ENCODE data around the gene BANK1.

BANK1 gene

GRCh38 chr4:101967697-101968346, 177.3 kb downstream of the BANK1 start:
- no peak for DNase-seq

- DNase-seq, result no peak
Observed at GRCh38 chr4:101968364-101968763, 177.8 kb downstream of the BANK1 start.

GRCh38 chr4:101969965-101970364, 179.4 kb downstream of the BANK1 start:
- DNase-seq, result no peak

DNA sequence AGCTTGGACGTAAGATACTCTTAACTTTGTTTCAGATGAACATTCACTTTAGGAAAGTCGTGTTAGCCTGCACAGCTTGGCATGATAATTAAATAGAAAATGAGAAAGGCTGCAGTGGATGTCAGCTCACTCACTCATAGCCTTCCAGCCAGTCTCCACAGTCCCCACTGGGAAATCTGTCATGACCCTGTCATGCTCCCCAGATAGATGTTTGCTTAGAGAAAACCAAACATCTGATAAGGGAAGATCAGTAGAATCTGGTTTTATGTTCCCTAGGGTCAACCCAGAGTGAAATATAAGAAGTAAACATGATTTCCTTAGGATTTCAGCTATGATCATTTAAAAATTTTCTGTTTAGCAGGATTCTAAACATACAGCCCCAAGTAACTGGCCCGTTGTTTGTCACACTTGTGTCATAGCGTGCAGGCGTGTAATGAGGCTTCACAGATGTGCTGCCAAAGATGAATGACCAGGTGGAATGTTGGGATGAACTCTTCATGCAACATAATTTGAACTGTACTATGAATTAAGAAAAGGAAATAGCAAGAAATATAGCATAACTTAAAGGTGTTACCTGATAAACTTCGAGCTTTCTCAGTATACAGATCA, 180.1 kb downstream of the BANK1 start:
- DNase-seq, result no peak

DNA sequence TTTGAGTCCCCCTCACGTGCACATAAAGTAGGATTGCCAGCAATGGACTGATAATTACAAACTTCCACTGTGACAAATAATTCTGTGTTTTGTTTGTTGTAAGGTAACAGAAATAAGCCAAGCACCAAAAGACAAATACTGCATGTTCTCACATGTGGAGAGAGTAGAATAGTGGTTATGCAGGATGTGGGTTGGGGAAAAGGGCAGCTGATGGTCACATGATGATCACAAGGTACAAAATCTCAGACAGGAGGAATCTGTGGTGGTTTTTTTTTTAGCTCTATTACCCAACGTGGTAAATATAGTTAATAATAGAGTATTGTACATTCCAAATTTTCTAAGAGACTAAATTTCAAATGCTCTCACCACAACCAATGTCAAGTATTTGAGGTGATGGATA, 182.3 kb downstream of the BANK1 start:
- DNase-seq, result no peak

- no peak for DNase-seq
Observed at GRCh38 chr4:101973361-101973760, 182.8 kb downstream of the BANK1 start.

DNA sequence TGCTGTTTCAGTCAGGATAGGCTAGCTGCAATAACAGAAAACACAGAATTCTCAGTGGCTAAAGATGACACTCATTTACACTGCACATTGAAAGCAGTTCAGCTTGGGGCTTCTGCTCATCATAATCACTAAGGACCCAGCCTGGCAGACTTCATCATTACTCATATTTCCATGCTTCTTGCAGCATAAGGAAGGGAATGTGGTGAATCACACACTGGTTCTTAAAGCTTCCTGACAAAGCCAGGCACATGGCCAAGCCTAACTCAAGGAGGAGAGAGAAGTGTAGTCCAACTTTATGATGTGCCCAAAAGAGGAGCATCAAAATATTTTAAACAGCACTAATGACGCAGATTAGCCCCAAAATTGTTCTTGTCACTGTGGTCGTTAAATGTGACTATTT, 186.5 kb downstream of the BANK1 start:
- no peak for DNase-seq

DNA sequence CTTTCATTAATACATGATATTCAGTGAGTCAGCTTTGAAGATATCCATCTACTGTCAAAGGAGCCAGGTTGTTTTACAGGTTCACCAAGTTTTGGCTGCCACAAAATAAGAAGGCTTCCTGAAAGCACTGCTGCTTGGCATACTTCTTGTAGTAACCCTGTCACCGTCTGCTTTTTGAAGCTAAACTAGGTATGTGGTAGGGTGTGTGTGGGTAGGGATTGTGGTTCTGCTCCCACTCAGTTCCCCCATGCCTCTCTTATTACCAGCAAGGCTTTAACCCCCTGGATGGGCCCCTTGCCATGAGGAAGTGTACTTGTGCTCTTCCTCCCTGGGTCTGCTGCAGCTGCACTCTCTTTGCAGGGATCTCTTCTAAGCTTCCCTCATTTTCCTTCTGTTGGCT, 191.2 kb downstream of the BANK1 start:
- DNase-seq, result no peak

DNA sequence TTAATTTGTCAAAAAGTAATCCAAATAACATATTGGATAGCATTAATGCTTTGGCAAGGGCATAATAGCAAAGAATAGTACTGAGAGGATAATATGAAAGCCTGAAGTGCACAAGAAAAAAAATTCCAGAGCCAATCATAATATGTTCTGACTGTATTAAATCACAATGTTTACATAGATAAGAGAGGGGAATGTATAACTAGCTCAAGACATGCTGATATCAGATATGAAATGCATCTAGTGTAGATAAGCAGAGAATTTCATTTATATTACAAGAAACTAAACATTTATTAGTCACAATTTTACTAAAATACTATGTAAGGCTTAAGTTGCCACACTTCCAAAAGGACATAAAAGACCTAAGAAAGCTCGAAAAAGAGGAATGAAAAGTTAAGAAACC, 193.3 kb downstream of the BANK1 start:
- DNase-seq, result no peak

DNA sequence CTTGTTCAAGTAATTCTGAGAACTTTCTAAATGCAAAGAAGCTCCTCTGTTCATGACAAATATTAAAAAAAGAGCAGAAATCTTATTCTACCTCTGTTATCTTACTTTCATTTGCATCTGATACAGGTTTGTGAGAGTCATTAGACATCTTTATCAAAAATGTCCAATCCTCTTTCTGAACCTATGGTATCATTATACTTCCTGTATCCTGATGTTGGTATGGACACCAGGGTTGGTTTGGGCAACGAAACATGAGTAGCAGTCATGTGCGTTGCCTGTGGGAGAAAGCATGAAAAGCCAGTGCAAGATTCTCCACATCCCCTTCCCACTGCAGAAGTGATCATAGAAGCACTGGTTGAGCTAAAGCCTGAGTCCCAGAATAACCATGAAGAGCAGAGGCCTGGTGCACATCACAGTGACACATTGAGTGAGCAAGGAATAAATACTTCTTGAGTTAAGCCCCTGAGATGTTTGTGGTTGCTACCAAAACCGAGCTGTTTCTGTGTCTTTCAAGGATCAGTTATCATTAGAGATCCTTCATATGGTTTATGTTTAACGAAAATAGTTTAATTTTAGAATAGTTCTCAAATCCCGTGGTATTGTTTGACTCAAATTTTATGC, 197.2 kb downstream of the BANK1 start:
- DNase-seq, result no peak

- DNase-seq, result no peak
Observed at GRCh38 chr4:101989551-101989950, 199.0 kb downstream of the BANK1 start.

DNA sequence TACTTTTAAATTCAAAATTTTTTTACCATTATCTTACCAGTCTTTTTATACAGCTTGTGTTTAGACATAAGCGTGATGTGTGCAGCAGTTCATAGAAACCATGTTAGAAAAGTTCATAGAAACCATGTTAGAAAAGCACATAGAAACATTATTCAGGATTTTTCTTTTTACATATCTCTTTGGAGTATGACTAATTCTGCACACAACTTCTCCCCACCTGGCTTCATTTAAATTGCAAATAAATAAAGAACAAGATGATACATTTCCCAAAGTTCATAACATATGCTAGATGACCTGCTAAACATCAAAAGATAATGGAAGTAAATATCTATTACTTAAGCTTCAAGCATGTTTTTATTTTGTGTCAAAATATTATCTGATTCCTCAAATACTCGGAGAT, 201.9 kb downstream of the BANK1 start:
- DNase-seq, result no peak

GRCh38 chr4:101993002-101993841, 202.7 kb downstream of the BANK1 start:
- no peak for DNase-seq

DNA sequence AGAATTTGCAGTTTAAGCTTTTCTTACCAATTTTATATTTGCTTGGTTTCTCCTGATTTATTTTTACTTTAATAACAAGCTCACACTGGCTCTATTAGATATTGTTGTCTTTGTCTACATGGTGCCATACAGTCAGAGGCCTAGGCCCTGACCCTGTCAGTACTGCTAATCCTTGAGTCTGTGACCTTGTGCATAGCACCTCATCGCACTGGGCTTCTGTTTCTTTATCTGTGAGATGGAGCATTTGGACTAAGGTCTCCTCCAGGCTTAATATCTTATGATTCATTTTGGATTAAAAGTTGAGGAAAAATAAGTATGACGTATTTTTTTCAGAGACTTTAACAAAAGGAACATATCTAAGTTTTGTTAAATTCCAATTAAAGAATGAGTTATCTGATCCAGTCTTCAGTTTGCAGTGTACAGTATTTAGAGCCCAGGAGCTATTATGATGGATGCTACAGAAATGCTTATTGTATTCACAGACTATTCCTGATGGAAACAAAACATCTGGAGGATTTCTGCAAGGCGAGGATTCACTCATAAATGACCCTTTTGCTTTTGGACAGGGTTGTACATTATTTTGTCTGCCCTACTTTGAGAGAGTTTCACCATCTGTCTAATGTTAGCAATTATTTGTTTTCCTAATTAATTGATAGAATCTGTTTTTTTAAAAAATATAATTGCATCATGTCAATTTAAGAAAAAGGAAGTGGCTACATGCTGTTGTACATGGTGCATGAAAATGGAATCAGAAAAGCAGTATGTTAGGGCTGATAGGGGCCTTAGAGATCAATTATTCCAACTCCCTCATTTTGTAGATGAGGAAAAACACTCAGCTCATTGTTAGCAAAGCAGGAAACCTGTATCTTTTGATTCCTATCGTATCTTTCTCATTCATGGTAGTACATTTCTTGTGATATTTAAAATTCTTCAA, 203.6 kb downstream of the BANK1 start:
- DNase-seq, result no peak

DNA sequence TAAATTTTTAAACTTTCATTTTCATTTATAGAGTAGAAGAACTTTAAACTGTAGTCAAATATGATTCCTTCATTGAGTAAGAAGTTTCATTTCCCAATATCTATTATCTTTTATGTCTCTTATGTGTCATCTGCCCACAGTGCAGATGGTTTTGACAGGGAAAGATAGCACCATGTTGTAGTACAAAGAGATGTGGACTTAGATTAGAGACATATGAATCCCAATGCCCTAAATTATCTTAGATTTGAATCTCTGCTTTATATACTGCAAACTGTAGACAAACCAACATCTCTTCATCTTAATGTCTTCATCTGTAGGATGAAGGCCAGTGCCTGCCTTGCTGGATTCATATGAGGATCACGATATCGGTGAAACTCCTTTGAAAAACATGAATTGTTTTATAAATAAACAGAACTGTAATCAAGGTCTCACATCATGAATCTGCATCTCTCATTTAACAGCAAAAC, 217.5 kb downstream of the BANK1 start:
- no peak for DNase-seq

DNA sequence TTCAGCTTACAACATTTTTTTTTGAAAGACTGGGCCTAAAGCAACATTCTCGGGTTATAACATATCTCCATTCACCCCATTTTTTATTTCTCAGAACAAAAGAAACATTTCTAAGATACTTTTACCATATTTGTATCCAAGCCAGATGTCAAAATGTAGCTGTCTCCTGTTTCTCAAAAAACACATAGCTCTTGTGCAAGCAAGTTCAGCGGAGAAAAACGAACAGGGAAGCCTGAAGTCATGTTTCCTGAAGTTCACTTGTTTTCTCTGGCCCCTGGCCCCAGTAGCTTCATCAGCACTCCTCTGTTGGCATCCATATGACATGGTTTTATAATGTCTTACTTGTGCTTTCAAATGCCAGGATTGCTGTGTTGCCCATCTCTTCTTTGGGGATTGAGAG, 218.2 kb downstream of the BANK1 start:
- DNase-seq, result no peak

DNA sequence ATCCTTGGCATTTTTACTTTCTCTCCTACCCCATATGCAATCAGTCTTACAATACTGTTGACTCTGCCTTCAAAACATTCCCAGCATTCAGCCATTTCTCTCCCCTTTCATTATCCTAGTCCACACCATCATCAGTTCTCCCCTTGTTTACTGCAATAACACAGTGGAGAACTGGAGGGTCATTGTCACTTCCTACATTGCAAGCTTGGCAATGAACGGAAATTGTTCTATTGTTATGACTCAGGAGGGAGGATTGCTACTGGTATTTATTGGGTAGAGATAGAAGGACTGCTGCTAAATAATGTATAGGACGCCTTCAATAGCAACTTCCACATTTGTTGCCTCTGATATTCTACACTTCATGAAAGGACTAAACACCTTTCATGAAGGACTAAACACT, 231.8 kb downstream of the BANK1 start:
- no peak for DNase-seq

GRCh38 chr4:102027961-102028360, 237.4 kb downstream of the BANK1 start:
- DNase-seq, result no peak

GRCh38 chr4:102031406-102031805, 240.9 kb downstream of the BANK1 start:
- no peak for DNase-seq

- DNase-seq, result no peak
Observed at GRCh38 chr4:102036016-102036415, 245.5 kb downstream of the BANK1 start.

- DNase-seq, result no peak
Observed at GRCh38 chr4:102036619-102037376, 246.3 kb downstream of the BANK1 start.

- DNase-seq, result no peak
Observed at GRCh38 chr4:102037566-102037965, 247.0 kb downstream of the BANK1 start.
